ENCODE measurements around the gene PRLR.
A peak's percentile ranks its signal among the peaks of the same experiment; 100 is the strongest.
"Not testable (repeated sequence)": the region's sequence is repeated elsewhere in the genome, so short reads cannot be mapped to it uniquely, and the experiment has no call there.

PRLR gene

GRCh38 chr5:35127006-35127405 is 103.3 kb downstream of the PRLR start:
- no peak for TF ChIP-seq Cebpa-rat (IDR thresholded peaks at IDR 0.05)
- peaks cover 16 to 32% (median 26%) of the 10 kb centered on the region in 10 experiments for H3K4me1 ChIP-seq

GRCh38 chr5:35125746-35126145 is 104.5 kb downstream of the PRLR start:
- TF ChIP-seq Cebpa-rat (IDR thresholded peaks at IDR 0.05) = no peak
- no peak overlapping the region for H3K9ac ChIP-seq
- H3K36me3 ChIP-seq = no peaks in the 10 kb centered on the region
- H3K4me3 ChIP-seq = no peak overlapping the region
- no peaks in the 10 kb centered on the region for H3K9me3 ChIP-seq (replicated peaks in 1 of 11)
- H4K20me1 ChIP-seq = no peaks in the 10 kb centered on the region
- no peak overlapping the region for H3K4me2 ChIP-seq
- no peaks in the 10 kb centered on the region for H3K27me3 ChIP-seq
- no peak overlapping the region for H3K27ac ChIP-seq
- H3K4me1 ChIP-seq = peaks cover 15 to 30% (median 25%) of the 10 kb centered on the region in 10 experiments

More at GRCh38 chr5:35127006-35127405, 103.3 kb downstream of the PRLR start:
- Histone ChIP-seq H3K4me2 (no peak overlapping the region), H3K9ac (no peak overlapping the region), H3K4me3 (no peak overlapping the region), H3K9me3 (replicated peaks in 1 of 11) (no peaks in the 10 kb centered on the region; a peak in 1 of 22 replicates), H3K27ac (no peak overlapping the region), H3K36me3 (no peaks in the 10 kb centered on the region), H3K27me3 (no peaks in the 10 kb centered on the region), H4K20me1 (no peaks in the 10 kb centered on the region)

GRCh38 chr5:35124932-35125331 is 105.4 kb downstream of the PRLR start:
- TF ChIP-seq Cebpa-rat (IDR thresholded peaks at IDR 0.05) = no peak
- H3K27ac ChIP-seq = no peak overlapping the region
- no peaks in the 10 kb centered on the region for H4K20me1 ChIP-seq

GRCh38 chr5:35122819-35123218 is 107.5 kb downstream of the PRLR start:
- TF ChIP-seq Cebpa-rat (IDR thresholded peaks at IDR 0.05) = no peak
- Histone ChIP-seq H3K36me3 (no peaks in the 10 kb centered on the region), H3K27me3 (no peaks in the 10 kb centered on the region), H3K9ac (no peak overlapping the region), H4K20me1 (no peaks in the 10 kb centered on the region), H3K27ac (no peak overlapping the region), H3K4me2 (no peak overlapping the region), H3K4me1 (peaks cover 0 to 21% (median 4%) of the 10 kb centered on the region in 10 experiments; a peak in 9 of 20 replicates), H3K9me3 (replicated peaks in 1 of 11) (no peaks in the 10 kb centered on the region), H3K4me3 (no peak overlapping the region)

More at GRCh38 chr5:35124932-35125331, 105.4 kb downstream of the PRLR start:
- Histone ChIP-seq H3K36me3 (no peaks in the 10 kb centered on the region), H3K4me3 (no peak overlapping the region), H3K27me3 (no peaks in the 10 kb centered on the region), H3K9ac (no peak overlapping the region), H3K9me3 (replicated peaks in 1 of 11) (no peaks in the 10 kb centered on the region), H3K4me1 (peaks cover 7 to 22% (median 16%) of the 10 kb centered on the region in 10 experiments), H3K4me2 (no peak overlapping the region)

GRCh38 chr5:35120715-35121114 is 109.6 kb downstream of the PRLR start:
- H4K20me1 ChIP-seq = no peaks in the 10 kb centered on the region
- peaks cover 0 to 20% (median 0%) of the 10 kb centered on the region in 10 experiments; a peak in 1 of 20 replicates for H3K4me1 ChIP-seq
- H3K9ac ChIP-seq = no peak overlapping the region
- no peak overlapping the region for H3K27ac ChIP-seq
- H3K36me3 ChIP-seq = no peaks in the 10 kb centered on the region
- no peaks in the 10 kb centered on the region for H3K9me3 ChIP-seq (replicated peaks in 1 of 11)
- no peaks in the 10 kb centered on the region for H3K27me3 ChIP-seq
- no peak overlapping the region for H3K4me3 ChIP-seq
- no peak for TF ChIP-seq Cebpa-rat (IDR thresholded peaks at IDR 0.05)
- no peak overlapping the region for H3K4me2 ChIP-seq

- no peak for TF ChIP-seq Cebpa-rat (IDR thresholded peaks at IDR 0.05)
- Histone ChIP-seq H3K27ac (no peak overlapping the region), H3K27me3 (no peaks in the 10 kb centered on the region), H3K4me3 (no peak overlapping the region), H3K36me3 (no peaks in the 10 kb centered on the region), H3K4me2 (peak overlapping the region in 3 of 11 experiments; percentile 3 to 18 (median 6); a peak in 3 of 22 replicates), H4K20me1 (no peaks in the 10 kb centered on the region), H3K4me1 (peaks cover 0 to 20% (median 0%) of the 10 kb centered on the region in 10 experiments; a peak in 1 of 20 replicates), H3K9me3 (replicated peaks in 1 of 11) (peaks cover 0 to 9% (median 0%) of the 10 kb centered on the region in 11 experiments; a peak in 1 of 22 replicates), H3K9ac (no peak overlapping the region)
Measured at GRCh38 chr5:35117967-35118366, 112.3 kb downstream of the PRLR start.

- Histone ChIP-seq H3K27me3 (no peaks in the 10 kb centered on the region), H3K9me3 (replicated peaks in 1 of 11) (peaks cover 0 to 9% (median 0%) of the 10 kb centered on the region in 11 experiments; a peak in 1 of 22 replicates), H3K4me1 (peaks cover 0 to 20% (median 0%) of the 10 kb centered on the region in 10 experiments; a peak in 1 of 20 replicates), H3K4me3 (no peak overlapping the region), H3K4me2 (no peak overlapping the region), H3K36me3 (no peaks in the 10 kb centered on the region), H4K20me1 (no peaks in the 10 kb centered on the region), H3K27ac (no peak overlapping the region), H3K9ac (no peak overlapping the region)
- TF ChIP-seq Cebpa-rat (IDR thresholded peaks at IDR 0.05) = no peak
Measured at GRCh38 chr5:35115920-35116319, 114.4 kb downstream of the PRLR start.

GRCh38 chr5:35114698-35115097 is 115.6 kb downstream of the PRLR start:
- Histone ChIP-seq H3K4me2 (no peak overlapping the region), H4K20me1 (no peaks in the 10 kb centered on the region), H3K9ac (no peak overlapping the region), H3K9me3 (replicated peaks in 1 of 11) (peaks cover 0 to 9% (median 0%) of the 10 kb centered on the region in 11 experiments; a peak in 1 of 22 replicates), H3K27ac (no peak overlapping the region), H3K4me3 (no peak overlapping the region), H3K4me1 (peaks cover 0 to 20% (median 0%) of the 10 kb centered on the region in 10 experiments; a peak in 1 of 20 replicates), H3K27me3 (no peaks in the 10 kb centered on the region), H3K36me3 (no peaks in the 10 kb centered on the region)
- no peak for TF ChIP-seq Cebpa-rat (IDR thresholded peaks at IDR 0.05)

- no peak overlapping the region for H3K4me3 ChIP-seq
- no peaks in the 10 kb centered on the region for H3K36me3 ChIP-seq
- H3K9me3 ChIP-seq (replicated peaks in 1 of 11) = peaks cover 0 to 12% (median 5%) of the 10 kb centered on the region in 11 experiments; a peak in 10 of 22 replicates
- no peaks in the 10 kb centered on the region for H3K4me1 ChIP-seq
- no peak overlapping the region for H3K27ac ChIP-seq
- no peak for TF ChIP-seq Cebpa-rat (IDR thresholded peaks at IDR 0.05)
- H3K27me3 ChIP-seq = no peaks in the 10 kb centered on the region
- no peak overlapping the region for H3K9ac ChIP-seq
- no peak overlapping the region for H3K4me2 ChIP-seq
- no peaks in the 10 kb centered on the region for H4K20me1 ChIP-seq
Measured at GRCh38 chr5:35112300-35112699, 118.0 kb downstream of the PRLR start.

- H3K9ac ChIP-seq, H3K27me3 ChIP-seq, H3K4me3 ChIP-seq, H3K36me3 ChIP-seq, H4K20me1 ChIP-seq, H3K4me1 ChIP-seq, H3K27ac ChIP-seq, H3K4me2 ChIP-seq: not testable (repeated sequence)
- peaks cover 0 to 14% (median 5%) of the 10 kb centered on the region in 11 experiments; a peak in 10 of 22 replicates for H3K9me3 ChIP-seq (replicated peaks in 1 of 11)
Measured at GRCh38 chr5:35104550-35104949, 125.7 kb downstream of the PRLR start.

Data from BLaER1 treated with 17β-estradiol and CSF1 and Interleukin-3, amounts not matched to agents 10 nM and 100 nM (cell line).